Measurements from ENCODE around the gene C22orf39.

Gene C22orf39

GRCh38 chr22:19431649-19432132, 15.8 kb downstream of the C22orf39 start, which contains the start of gene HIRA:
Gene HIRA, minus strand, starts transcription at chr22:19431733. Its CDS starts 257 bp downstream, at chr22:19431476.
- peak; percentile 69 to 84 (median 79) for DNase-seq (ENCODE audit: low read depth in 4 of 4, low spot score in 1 of 4)

DNA sequence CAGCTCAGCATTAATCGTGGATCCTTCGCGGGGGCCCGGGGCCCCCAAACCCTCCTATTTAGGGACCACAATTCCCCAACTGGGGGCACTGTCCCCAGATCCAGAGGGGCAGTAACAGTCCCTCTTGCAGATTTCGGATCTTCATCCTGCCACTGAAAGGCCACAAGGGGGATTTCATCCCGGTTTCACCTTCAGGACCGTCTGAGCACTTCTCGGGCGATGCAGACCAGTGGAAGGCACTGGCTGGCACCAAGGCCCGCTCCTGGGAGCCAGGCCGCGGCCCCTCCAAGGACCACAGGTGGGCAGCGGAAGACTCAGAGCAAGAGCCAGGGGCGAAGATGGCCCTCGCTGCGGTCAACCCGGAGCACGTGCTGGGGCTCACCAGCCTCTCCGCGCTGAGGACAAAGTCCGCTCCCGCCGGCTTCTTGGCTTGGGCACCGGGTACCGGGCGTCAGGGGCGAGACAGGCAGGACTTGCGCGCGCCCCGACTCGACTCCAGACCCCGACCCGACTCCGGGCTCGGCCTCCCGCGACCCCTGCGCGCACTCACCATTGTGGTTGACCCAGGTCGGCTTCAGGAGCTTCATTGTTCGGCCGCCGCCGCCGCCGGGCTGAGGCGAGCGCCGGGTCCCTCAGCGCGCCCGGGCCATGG, 16.5 kb downstream of the C22orf39 start:
- DNase-seq (ENCODE audit: low read depth in 4 of 4, low spot score in 1 of 4), result no peak

GRCh38 chr22:19429950-19430889, 17.3 kb downstream of the C22orf39 start:
- no peak for DNase-seq (ENCODE audit: low read depth in 4 of 4, low spot score in 1 of 4)

- no peak for DNase-seq (ENCODE audit: low read depth in 4 of 4, low spot score in 1 of 4)
Measured at GRCh38 chr22:19424186-19424500, 23.4 kb downstream of the C22orf39 start.

DNA sequence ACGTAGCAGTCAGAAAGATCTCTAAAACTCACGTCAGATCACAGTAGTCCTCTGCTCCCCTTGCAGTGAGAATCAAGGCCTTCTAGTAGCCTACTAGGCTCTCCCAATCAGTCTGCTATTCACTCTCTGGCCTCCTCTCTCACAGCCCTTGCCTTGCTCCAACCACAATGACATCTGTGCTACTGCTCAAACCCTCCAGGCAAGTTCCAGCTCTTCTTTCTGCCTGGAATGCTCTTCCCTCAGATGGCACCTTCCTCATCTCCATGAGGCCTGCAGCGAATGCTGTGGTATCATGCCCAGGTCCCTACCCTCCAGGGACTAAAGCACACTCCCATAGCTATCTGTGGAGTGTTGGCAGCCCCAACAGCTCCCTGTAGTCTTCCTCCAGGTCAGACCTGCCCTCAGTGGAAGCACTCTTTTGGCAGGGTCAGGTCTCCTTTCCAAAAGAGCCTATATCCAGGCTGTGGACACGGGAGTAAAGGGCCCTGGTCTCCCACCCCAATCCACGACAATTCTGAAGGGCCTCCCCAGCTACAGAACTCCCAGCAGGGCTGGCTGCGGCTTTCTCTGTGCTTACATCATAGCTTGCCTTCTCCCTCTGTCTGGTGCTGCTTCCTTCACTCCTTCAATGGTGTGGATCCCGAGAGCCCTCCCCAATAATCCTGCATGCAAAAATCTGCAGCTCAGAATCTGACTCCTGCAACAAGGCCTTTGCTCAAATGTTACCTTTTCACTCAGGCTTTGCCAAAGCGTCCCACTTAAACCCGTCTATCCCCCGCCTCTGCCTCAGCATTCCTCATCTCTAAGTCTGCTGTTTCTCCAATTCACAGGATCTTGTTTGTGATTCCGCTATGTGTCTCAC, 24.8 kb downstream of the C22orf39 start:
- DNase-seq (ENCODE audit: low read depth in 4 of 4, low spot score in 1 of 4), result no peak

- no peak for DNase-seq (ENCODE audit: low read depth in 4 of 4, low spot score in 1 of 4)
Measured at GRCh38 chr22:19420321-19420720, 27.2 kb downstream of the C22orf39 start.

DNA sequence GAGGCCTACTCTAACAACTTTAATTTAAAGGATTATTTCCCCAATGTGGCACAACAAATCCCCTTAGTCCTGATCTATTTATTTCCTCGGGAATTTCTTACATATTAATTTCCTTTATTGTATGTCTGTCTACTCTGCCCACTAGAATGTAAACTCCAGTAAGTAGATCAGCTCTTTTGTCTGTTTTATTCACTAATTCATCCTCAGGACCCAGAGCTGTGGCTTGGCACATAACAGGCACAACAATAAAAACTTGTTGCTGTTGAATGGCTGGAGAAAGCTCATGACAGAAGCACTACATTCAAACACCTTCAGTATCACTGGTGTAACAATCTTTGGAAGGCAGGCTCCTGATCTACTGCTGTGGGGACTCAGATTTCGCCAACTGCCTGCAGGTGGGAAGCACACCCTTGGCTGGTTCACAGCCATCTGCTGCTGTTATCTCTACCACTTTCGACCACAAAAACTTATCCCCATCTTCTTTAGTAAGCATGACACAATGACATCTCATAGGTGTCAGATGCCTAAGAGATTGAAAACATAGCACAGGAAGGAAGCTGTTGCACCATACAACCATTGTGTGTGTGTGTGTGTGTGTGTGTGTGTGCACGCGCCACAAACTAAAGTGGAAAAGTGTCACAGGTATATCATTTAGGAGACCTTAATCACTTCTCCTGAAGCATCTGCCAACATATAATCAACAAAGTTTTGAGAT, 27.9 kb downstream of the C22orf39 start:
- DNase-seq (ENCODE audit: low read depth in 4 of 4, low spot score in 1 of 4), result peak in 1 of 4 experiments; percentile 20

DNA sequence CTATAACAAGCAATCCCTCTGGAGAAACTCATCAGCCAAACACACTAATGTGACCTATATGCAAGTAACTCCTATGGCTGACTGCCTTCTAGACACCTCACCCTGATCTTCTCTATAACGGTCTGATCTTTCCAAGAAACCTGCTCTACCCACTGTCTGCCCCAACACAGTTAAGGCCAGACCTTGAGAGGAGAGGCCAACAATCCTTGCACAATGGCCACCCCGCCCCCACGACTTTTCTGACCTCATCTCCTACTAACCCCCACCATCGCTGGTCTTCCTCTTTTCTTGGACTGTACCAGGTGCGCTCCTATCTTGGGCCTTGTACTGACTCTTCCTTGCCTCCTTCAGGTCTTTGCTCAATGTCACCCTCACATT, 28.4 kb downstream of the C22orf39 start:
- DNase-seq (ENCODE audit: low read depth in 4 of 4, low spot score in 1 of 4), result no peak

DNA sequence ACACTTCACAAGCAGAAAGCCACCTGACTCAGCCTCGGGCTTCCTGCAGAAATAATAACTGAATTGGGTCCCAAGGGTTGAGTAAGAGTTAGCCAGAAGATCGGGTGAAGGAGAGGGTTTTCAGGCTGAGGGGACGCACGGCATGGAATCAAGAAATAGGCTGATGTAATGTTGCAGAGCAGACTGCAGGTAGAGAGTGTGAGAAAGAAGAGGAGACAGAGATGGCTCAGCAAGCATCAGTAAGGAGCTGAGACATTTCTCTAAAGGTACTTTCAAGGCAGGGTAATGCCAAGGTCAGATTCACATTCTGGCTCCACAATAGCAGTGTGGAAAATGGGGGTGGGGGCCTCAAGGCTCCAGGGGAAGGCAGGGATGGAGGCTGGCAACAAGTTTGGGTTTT, 34.6 kb downstream of the C22orf39 start:
- DNase-seq (ENCODE audit: low read depth in 4 of 4, low spot score in 1 of 4), result no peak

GRCh38 chr22:19412478-19412877, 35.0 kb downstream of the C22orf39 start:
- DNase-seq (ENCODE audit: low read depth in 4 of 4, low spot score in 1 of 4), result no peak

DNA sequence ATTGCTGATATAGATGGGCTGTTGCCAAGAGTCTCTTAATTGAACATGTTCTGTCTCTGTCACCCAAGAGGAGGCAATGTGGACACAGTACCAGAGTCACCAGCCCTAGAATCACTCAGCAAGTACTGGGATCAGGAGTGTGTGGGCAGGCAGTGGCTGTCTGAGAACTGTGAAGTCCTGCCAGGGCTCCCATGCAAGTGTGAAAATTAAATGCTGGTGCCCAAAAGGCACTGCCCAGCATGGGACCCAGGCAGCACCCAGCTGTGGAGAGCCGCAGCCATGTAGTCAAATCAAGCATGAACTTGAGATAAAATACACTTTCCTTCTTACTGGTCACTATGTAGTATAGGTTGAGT, 35.8 kb downstream of the C22orf39 start:
- no peak for DNase-seq (ENCODE audit: low read depth in 4 of 4, low spot score in 1 of 4)

DNA sequence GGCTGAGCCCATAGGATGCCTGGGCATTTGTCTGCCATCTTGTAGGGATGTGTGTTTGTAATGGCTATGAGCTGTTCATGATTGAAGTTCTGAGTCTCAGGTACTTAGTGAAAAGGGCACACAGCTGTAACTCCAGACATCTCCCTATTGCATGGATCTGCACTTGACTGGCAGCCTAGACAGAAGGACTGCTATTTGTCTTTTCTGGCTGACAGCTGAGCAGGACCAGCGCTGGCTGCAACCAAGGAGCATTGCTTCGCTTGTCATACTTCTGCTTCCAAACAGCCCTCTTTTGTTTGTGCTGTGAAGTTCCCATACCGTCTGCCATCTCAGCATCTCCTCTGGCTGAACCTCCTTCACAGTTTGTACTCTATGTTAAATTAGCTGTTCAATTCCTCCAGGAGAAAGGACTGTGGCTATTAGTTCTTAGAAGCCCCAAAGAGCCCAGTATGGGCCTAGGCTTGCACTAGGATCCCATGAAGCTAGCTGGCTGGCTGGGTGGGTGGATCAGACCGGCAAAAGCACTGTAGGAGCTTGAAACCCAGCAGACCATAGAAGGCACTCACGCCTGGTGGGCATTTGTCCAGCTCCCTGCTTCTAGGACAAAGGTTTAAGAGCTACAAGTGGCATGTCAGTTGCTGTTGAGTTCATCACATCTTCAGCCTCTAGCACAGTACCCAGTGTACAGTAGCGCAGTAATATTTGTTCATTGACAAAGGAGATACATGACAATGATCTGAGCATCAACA, 36.4 kb downstream of the C22orf39 start:
- DNase-seq (ENCODE audit: low read depth in 4 of 4, low spot score in 1 of 4), result no peak

- no peak for DNase-seq (ENCODE audit: low read depth in 4 of 4, low spot score in 1 of 4)
Measured at GRCh38 chr22:19407649-19408606, 39.6 kb downstream of the C22orf39 start.

DNA sequence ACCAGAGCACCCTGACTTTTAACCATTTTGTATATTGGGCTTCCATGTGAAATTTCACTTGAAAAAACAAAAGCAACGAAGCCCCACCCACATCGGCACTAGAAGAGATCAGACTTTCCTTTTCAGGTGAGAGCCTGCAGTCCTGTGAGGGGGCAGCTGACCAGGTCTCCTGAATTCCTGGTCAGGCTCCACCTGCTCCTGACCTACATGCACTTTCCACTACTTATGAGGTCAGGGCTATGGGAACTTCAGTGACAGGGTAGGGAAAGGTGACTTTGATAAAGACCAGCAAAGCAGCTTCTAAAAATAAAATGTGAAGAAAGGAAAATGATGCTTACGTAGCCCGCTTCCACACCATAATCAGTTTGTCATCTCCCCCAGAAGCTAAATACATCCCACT, 40.7 kb downstream of the C22orf39 start:
- no peak for DNase-seq (ENCODE audit: low read depth in 4 of 4, low spot score in 1 of 4)

DNA sequence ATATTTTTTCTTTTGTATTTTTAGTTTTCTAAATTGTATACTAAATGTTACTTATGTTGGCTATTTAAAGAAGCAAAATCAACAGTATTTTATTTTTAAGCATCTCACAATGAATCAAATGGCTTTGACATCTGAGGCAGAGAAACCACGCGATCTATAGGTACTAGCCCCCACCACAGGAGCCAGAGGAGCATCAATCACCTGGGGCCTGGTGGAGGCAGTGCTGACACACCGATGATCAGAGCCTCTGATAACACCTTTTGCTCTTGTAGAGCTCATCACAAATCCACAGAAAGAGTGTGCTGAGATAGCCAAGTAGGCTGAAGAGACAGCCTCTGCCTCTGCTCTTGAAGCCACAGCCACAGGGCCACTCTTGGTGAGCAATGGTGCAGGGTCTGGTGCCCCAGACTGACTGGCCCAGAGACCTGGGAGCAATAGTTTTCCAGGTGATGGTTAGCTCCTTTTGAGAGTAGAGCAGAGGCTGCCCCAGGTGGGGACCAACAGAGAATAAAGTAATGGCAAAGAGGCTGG, 41.2 kb downstream of the C22orf39 start:
- DNase-seq (ENCODE audit: low read depth in 4 of 4, low spot score in 1 of 4), result no peak

GRCh38 chr22:19405652-19406051, 41.9 kb downstream of the C22orf39 start:
- DNase-seq (ENCODE audit: low read depth in 4 of 4, low spot score in 1 of 4), result no peak

DNA sequence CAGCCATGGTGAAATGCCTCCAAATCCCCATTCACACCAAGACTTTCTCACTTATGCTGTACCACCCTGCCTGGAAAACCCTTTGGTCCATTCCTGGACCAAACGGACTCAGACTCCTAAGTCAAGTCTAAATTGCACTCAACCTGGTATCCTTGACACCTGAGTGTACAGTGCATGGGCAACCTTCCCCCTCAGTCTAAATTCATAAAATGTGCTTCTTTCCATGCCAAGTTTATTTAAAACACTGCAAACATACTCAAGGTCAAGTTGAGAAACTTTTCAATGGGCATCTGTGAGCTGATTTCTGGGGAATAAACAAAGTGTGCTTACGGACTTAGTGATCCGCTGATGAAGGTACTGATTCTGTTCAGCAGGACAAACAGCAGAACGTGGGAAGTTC, 42.4 kb downstream of the C22orf39 start:
- no peak for DNase-seq (ENCODE audit: low read depth in 4 of 4, low spot score in 1 of 4)

- no peak for DNase-seq (ENCODE audit: low read depth in 4 of 4, low spot score in 1 of 4)
Measured at GRCh38 chr22:19404676-19405075, 42.8 kb downstream of the C22orf39 start.

Measured in stimulated activated CD4-positive, alpha-beta T cell treated with anti-CD3 and anti-CD28 coated beads, Interleukin-1b, Interleukin-23, amount 100 ng/mL, for 24 hours (primary cell).